H1 (cell line): Measurements from ENCODE around the gene GCM1.

Experiments used
- BACH1 ChIP-seq: IDR thresholded peaks from 2 replicates; pipeline ENCODE4 v1.6.1; 2012; ENCODE audit warnings: low read length, improper control_type of control experiment
- BRCA1 ChIP-seq: IDR thresholded peaks from 2 replicates; pipeline ENCODE4 v1.6.1; 2012; ENCODE audit warnings: low read depth, low read length, improper control_type of control experiment
- CHD1 ChIP-seq: IDR thresholded peaks from 2 replicates; pipeline ENCODE4 v1.6.1; 2012; ENCODE audit warnings: low read depth, low read length, improper control_type of control experiment
- EP300 ChIP-seq, 2 experiments: IDR thresholded peaks; 1 replicate in 1 of 2; 2 replicates in 1 of 2; pipeline ENCODE4 v1.6.1; 2011 to 2012; ENCODE audit warnings: low read depth in 2 of 2, low read length in 2 of 2, mild to moderate bottlenecking in 2 of 2, borderline replicate concordance in 1 of 2, inconsistent platforms in 1 of 2, moderate library complexity in 1 of 2
- GABPA ChIP-seq: IDR thresholded peaks from 2 replicates; pipeline ENCODE4 v1.6.1; 2011; ENCODE audit warnings: mild to moderate bottlenecking, low read length, moderate library complexity, borderline replicate concordance; ENCODE audit not compliant: insufficient read depth
- TF ChIP-seq, protein P1 (sequence below), 3 experiments: IDR thresholded peaks; 1 replicate in 2 of 3; 2 replicates in 1 of 3; pipeline versions ENCODE4 v1.5.1 to v1.6.1; 2011; ENCODE audit warnings: low read length in 3 of 3, mild to moderate bottlenecking in 3 of 3, inconsistent platforms in 2 of 3, low read depth in 1 of 3, moderate library complexity in 1 of 3; ENCODE audit not compliant: insufficient read depth in 1 of 3; ENCODE audit errors: control extremely low read depth in 1 of 3

DNA sequence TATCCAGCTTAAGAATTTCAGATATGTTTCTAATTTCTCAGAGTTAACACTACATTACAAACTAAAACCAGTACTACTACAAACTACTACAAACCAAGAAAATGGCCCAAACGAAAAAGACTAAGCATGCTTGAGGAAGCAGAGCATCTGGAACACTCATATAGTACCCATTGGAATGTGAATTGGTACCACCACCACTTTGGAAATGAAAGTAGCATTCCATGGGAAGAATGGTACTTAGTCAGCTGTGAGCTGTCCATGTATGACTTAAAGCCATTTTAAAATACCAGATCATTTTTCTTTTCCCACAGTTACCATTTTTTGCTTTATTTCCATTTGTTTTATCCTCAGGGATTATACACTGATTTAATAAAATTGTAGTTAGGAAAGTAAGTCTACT lies 52.9 kb downstream of the GCM1 start:
- TF ChIP-seq EP300 (IDR thresholded peaks at IDR 0.05; ENCODE audit: borderline replicate concordance in 1 of 2, low read depth in 2 of 2, low read length in 2 of 2), result no peak
- no peak for TF ChIP-seq GABPA
- TF ChIP-seq, protein P1, sequence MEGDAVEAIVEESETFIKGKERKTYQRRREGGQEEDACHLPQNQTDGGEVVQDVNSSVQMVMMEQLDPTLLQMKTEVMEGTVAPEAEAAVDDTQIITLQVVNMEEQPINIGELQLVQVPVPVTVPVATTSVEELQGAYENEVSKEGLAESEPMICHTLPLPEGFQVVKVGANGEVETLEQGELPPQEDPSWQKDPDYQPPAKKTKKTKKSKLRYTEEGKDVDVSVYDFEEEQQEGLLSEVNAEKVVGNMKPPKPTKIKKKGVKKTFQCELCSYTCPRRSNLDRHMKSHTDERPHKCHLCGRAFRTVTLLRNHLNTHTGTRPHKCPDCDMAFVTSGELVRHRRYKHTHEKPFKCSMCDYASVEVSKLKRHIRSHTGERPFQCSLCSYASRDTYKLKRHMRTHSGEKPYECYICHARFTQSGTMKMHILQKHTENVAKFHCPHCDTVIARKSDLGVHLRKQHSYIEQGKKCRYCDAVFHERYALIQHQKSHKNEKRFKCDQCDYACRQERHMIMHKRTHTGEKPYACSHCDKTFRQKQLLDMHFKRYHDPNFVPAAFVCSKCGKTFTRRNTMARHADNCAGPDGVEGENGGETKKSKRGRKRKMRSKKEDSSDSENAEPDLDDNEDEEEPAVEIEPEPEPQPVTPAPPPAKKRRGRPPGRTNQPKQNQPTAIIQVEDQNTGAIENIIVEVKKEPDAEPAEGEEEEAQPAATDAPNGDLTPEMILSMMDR (IDR thresholded peaks at IDR 0.05; ENCODE audit: control extremely low read depth in 1 of 3, insufficient read depth in 1 of 3, low read depth in 1 of 3, low read length in 3 of 3), result no peak
- no peak for TF ChIP-seq CHD1
- no peak for TF ChIP-seq BRCA1
- no peak for TF ChIP-seq BACH1
